ENCODE results near the gene SCGB1D1.

The SCGB1D1 gene

GRCh38 chr11:62149986-62150886, 39.8 kb upstream of the SCGB1D1 start:
- DNase-seq (ENCODE audit: low spot score), result no peak
- CTCF ChIA-PET, result no interaction called here
- POLR2A ChIA-PET (ENCODE audit: low non-redundant PET), result no interaction called here
- H3K27ac ChIP-seq, result no peak overlapping the region
- TF ChIP-seq CTCF (conservative IDR thresholded peaks at IDR 0.05; ENCODE audit: low read depth), result no peak

GRCh38 chr11:62150887-62151736, 38.9 kb upstream of the SCGB1D1 start:
- CTCF ChIA-PET, result no interaction called here
- no peak for DNase-seq (ENCODE audit: low spot score)
- POLR2A ChIA-PET (ENCODE audit: low non-redundant PET), result interaction anchor here (0.6 to 1.3 kb wide), 2 partner anchors 9 to 316 kb away, joined by 3 to 5 read pairs; no protein-coding TSS in a partner anchor

GRCh38 chr11:62151737-62152102, 38.3 kb upstream of the SCGB1D1 start:
- H3K27ac ChIP-seq, result no peak overlapping the region
- CTCF ChIA-PET, result no interaction called here
- POLR2A ChIA-PET (ENCODE audit: low non-redundant PET), result interaction anchor here (1.3 kb wide), 1 partner anchor 10 kb away, joined by 3 read pairs; no protein-coding TSS in a partner anchor

More at GRCh38 chr11:62150887-62151736, 38.9 kb upstream of the SCGB1D1 start:
- no peak for TF ChIP-seq CTCF (conservative IDR thresholded peaks at IDR 0.05; ENCODE audit: low read depth)
- no peak overlapping the region for H3K27ac ChIP-seq

GRCh38 chr11:62152245-62153086, 37.5 kb upstream of the SCGB1D1 start:
- DNase-seq (ENCODE audit: low spot score), result no peak
- ChIA-PET CTCF (interaction anchor here (0.6 kb wide), 1 partner anchor 289 kb away, joined by 3 read pairs; no protein-coding TSS in a partner anchor), POLR2A (ENCODE audit: low non-redundant PET) (interaction anchor here (1.3 kb wide), 1 partner anchor 11 kb away, joined by 3 read pairs; no protein-coding TSS in a partner anchor)
- no peak overlapping the region for H3K27ac ChIP-seq
- no peak for TF ChIP-seq CTCF (conservative IDR thresholded peaks at IDR 0.05; ENCODE audit: low read depth)

More at GRCh38 chr11:62151737-62152102, 38.3 kb upstream of the SCGB1D1 start:
- DNase-seq (ENCODE audit: low spot score), result no peak
- TF ChIP-seq CTCF (conservative IDR thresholded peaks at IDR 0.05; ENCODE audit: low read depth), result no peak

GRCh38 chr11:62153087-62153395, 37.0 kb upstream of the SCGB1D1 start:
- ChIA-PET POLR2A (ENCODE audit: low non-redundant PET) (no interaction called here), CTCF (interaction anchor here (0.6 kb wide), 1 partner anchor 289 kb away, joined by 3 read pairs; no protein-coding TSS in a partner anchor)
- no peak overlapping the region for H3K27ac ChIP-seq
- no peak for TF ChIP-seq CTCF (conservative IDR thresholded peaks at IDR 0.05; ENCODE audit: low read depth)
- DNase-seq (ENCODE audit: low spot score), result no peak
